Measurements from ENCODE around the gene HOXC10. TPM values are rescaled to one million over a fixed set of nuclear protein-coding genes. Genes with fewer than 3 reads are reported as not detected.

The HOXC10 gene
- total RNA-seq, 2 experiments from 2014 or later, result not detected

DNA sequence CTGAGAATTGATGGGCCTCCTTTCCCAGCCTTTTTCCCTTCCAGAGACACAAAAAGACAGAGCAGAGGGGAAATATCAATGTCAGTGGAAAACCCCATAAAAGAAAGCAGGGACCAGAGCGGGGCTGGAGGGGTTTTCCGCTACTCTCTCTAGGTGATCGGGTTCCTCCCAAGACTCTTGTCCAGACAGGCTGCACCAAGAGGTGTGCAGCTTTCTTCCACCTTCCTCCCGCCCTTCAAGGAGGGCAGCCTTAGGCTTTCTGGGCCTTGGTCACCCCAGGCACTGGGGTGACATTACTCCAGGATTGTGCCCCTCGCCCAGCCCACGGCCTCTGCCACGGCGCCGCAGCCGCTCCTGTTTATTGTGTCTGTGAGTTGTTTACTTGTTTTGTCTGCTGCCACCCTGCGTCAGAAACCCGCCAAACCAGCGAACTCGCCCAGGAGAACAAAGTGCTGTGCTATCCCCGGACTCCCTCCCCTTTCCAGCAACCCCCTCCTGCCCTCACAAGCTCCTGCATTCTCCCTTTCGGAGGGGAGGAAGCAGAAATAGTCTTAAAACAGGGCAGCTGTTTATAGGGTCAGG lies 36.6 kb downstream of the HOXC10 start:
- peaks cover 10% of the 10 kb centered on the region for H3K4me1 Mint-ChIP-seq (ENCODE audit: low read depth)
- DNase-seq (no peak), ATAC-seq (no peak)
- H3K27me3 Mint-ChIP-seq, result peaks cover 62% of the 10 kb centered on the region
- POLR2A ChIA-PET, result interaction anchor here (1.0 to 1.3 kb wide), 2 partner anchors 24 to 184 kb away, joined by 3 read pairs; no protein-coding TSS in a partner anchor
- H3K9me3 Mint-ChIP-seq, result no peaks in the 10 kb centered on the region
- no peak overlapping the region for H3K4me3 Mint-ChIP-seq
- intact Hi-C loops (cut with micrococcal nuclease), result no loop called here
- CTCF ChIA-PET, result interaction anchor here (1.2 to 3.7 kb wide), 6 partner anchors 11 to 186 kb away, joined by 3 to 30 read pairs (median 16); partner anchors contain the start of genes HOXC10 and HOXC5
- no peaks in the 10 kb centered on the region for H3K36me3 Mint-ChIP-seq (ENCODE audit: low read depth)
- no peak overlapping the region for H3K27ac Mint-ChIP-seq
- TF ChIP-seq, protein P1, sequence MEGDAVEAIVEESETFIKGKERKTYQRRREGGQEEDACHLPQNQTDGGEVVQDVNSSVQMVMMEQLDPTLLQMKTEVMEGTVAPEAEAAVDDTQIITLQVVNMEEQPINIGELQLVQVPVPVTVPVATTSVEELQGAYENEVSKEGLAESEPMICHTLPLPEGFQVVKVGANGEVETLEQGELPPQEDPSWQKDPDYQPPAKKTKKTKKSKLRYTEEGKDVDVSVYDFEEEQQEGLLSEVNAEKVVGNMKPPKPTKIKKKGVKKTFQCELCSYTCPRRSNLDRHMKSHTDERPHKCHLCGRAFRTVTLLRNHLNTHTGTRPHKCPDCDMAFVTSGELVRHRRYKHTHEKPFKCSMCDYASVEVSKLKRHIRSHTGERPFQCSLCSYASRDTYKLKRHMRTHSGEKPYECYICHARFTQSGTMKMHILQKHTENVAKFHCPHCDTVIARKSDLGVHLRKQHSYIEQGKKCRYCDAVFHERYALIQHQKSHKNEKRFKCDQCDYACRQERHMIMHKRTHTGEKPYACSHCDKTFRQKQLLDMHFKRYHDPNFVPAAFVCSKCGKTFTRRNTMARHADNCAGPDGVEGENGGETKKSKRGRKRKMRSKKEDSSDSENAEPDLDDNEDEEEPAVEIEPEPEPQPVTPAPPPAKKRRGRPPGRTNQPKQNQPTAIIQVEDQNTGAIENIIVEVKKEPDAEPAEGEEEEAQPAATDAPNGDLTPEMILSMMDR (IDR thresholded peaks at IDR 0.05), result no peak

DNA sequence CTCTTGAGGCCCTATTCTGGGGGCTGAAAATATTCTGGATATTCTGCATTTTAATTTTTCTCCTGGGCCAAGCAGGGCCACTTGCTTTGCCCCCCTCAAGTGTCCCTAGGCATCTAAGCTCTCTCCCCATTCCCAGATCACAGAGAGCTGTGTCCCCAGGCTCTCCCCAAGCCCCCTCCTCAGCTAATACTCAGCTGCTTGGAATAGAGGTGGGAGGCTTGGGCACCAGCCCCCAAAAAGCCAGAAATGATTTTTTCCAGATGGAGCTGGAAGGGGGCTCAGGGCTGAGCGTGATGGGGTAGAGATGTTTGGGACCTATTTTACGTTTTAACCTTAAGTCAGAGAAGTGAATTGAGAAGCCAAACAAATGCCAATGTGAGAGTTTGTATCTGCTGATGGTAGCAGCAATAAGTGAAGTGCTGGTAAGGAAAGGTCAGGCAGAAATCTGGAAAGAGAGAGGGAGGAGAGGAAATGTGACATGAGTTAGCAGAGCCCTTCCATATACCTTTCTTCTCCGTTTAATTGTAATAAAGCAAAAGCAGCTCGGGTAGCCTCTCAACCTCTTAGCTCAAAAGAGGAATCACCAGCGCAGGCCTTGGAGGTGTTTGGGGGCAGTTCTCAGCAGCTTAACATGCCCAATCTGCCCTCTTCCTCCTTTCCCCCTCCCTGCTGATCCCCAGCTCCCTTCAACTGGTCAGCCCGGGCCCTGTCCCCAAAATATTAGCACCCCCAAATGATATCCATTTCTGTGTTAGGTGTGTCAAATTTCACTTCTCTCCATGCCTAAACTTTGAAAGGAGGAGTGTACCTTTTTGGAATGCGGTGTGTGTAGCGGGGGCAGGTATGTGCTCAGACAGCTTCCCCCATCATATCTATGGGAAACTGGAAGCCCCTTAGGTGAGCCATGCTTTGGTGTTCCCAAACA lies 38.3 kb downstream of the HOXC10 start:
- DNase-seq, result no peak
- no peak for ATAC-seq
- Mint-ChIP-seq H3K4me1 (ENCODE audit: low read depth) (peaks cover 5% of the 10 kb centered on the region), H3K27me3 (peaks cover 67% of the 10 kb centered on the region), H3K4me3 (no peak overlapping the region), H3K9me3 (no peaks in the 10 kb centered on the region), H3K27ac (no peak overlapping the region), H3K36me3 (ENCODE audit: low read depth) (no peaks in the 10 kb centered on the region)
- ChIA-PET POLR2A (interaction anchor here (1.6 kb wide), 1 partner anchor 13 kb away, joined by 5 read pairs; no protein-coding TSS in a partner anchor), CTCF (interaction anchor here (0.7 to 3.7 kb wide), 10 partner anchors 10 to 192 kb away, joined by 3 to 30 read pairs (median 12); partner anchors contain the start of genes HOXC10, HOXC5 and HOXC9)
- TF ChIP-seq, protein P1 (IDR thresholded peaks at IDR 0.05), result no peak
- intact Hi-C loops (cut with micrococcal nuclease), result no loop called here

DNA sequence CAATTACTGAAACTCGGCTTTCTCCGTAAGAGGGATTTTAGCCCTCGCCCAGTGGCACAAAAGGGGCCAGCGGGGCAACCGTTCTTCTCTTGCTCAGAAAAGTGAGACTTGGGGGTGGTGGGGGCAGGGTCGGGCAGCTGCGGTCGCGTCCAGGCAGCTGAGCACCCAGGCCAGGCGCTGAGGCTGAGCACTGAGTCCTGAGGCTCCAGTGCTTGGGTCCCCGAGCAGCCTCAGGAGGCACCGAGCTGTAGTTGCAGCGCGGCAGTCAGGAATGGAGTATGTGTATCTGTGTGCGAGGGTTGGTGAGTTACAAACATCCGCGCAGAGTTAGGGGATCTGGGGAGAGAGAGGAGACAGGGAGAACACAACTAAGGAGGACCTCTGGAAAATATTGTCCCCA lies 39.2 kb downstream of the HOXC10 start:
- Mint-ChIP-seq H3K4me1 (ENCODE audit: low read depth) (peaks cover 2% of the 10 kb centered on the region), H3K4me3 (no peak overlapping the region), H3K9me3 (no peaks in the 10 kb centered on the region), H3K36me3 (ENCODE audit: low read depth) (no peaks in the 10 kb centered on the region), H3K27ac (no peak overlapping the region), H3K27me3 (peaks cover 69% of the 10 kb centered on the region)
- ChIA-PET POLR2A (interaction anchor here (1.6 kb wide), 1 partner anchor 14 kb away, joined by 5 read pairs; no protein-coding TSS in a partner anchor), CTCF (interaction anchor here (0.9 to 3.7 kb wide), 10 partner anchors 9 to 191 kb away, joined by 3 to 30 read pairs (median 12); partner anchors contain the start of genes HOXC10, HOXC5 and HOXC9)
- ATAC-seq (no peak), DNase-seq (no peak)
- TF ChIP-seq, protein P1 (IDR thresholded peaks at IDR 0.05), result no peak
- intact Hi-C loops (cut with micrococcal nuclease), result no loop called here

DNA sequence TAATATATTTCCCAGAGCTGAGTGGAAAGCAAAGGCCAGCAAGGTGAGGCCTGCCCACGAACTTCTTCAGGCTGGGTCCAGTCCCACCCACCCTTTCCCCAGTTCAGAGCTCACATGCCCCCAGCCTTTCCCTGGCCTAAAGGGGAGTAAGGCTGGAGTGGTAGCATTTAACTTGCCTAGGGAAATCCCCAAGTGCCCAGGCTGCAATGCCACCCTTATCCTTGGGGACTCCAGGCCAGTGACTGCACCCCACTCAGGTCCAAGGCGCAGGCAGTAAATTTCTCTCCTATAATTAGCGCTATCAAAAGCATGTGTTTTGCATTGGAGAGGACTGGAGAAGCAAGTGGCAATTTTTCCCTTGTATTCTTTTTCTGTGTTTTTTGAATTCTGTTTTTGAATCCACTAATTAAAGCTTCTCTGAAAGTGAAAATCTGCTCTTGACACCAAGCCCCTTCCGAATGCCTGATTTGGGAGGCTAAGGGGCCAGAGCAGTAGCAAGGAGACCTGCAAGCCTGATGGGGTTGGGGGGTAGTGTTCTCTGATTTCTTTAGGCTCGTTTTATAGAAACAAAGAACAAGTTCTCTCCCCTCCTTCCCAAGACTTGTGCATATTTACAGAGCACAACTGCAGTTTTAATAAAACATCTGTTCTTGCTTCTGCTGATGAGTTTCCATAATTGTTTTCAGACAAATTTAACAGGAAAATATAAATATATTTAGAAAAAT lies 39.8 kb downstream of the HOXC10 start:
- DNase-seq (no peak), ATAC-seq (no peak)
- H3K27ac Mint-ChIP-seq, result no peak overlapping the region
- H3K4me3 Mint-ChIP-seq, result no peak overlapping the region
- CTCF ChIA-PET, result interaction anchor here (0.7 to 3.7 kb wide), 7 partner anchors 8 to 190 kb away, joined by 4 to 30 read pairs (median 15); partner anchors contain the start of gene HOXC5
- POLR2A ChIA-PET, result no interaction called here
- TF ChIP-seq, protein P1 (IDR thresholded peaks at IDR 0.05), result no peak
- peaks cover 70% of the 10 kb centered on the region for H3K27me3 Mint-ChIP-seq
- no peaks in the 10 kb centered on the region for H3K36me3 Mint-ChIP-seq (ENCODE audit: low read depth)
- peaks cover 5% of the 10 kb centered on the region for H3K4me1 Mint-ChIP-seq (ENCODE audit: low read depth)
- intact Hi-C loops (cut with micrococcal nuclease), result loop anchor here (5.0 kb wide), 1 partner anchor 37 kb away; the partner anchor contains the start of gene HOXC10
- no peaks in the 10 kb centered on the region for H3K9me3 Mint-ChIP-seq

Data from activated CD8-positive, alpha-beta T cell treated with anti-CD3 and anti-CD28 coated beads for 36 hours (primary cell).